ENCODE measurements around the gene ARHGEF6.

GRCh38 chrX:136745215-136746173 lies 35.2 kb downstream of the ARHGEF6 start:
- TF ChIP-seq MLX (CRISPR knock-in tag; IDR thresholded peaks at IDR 0.05) = no peak
- no peak for TF ChIP-seq GTF2I (CRISPR knock-in tag; conservative IDR thresholded peaks at IDR 0.05)
- no peak for TF ChIP-seq E2F5 (CRISPR knock-in tag; IDR thresholded peaks at IDR 0.05)
- TF ChIP-seq, protein P1, sequence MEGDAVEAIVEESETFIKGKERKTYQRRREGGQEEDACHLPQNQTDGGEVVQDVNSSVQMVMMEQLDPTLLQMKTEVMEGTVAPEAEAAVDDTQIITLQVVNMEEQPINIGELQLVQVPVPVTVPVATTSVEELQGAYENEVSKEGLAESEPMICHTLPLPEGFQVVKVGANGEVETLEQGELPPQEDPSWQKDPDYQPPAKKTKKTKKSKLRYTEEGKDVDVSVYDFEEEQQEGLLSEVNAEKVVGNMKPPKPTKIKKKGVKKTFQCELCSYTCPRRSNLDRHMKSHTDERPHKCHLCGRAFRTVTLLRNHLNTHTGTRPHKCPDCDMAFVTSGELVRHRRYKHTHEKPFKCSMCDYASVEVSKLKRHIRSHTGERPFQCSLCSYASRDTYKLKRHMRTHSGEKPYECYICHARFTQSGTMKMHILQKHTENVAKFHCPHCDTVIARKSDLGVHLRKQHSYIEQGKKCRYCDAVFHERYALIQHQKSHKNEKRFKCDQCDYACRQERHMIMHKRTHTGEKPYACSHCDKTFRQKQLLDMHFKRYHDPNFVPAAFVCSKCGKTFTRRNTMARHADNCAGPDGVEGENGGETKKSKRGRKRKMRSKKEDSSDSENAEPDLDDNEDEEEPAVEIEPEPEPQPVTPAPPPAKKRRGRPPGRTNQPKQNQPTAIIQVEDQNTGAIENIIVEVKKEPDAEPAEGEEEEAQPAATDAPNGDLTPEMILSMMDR (IDR thresholded peaks at IDR 0.05) = no peak
- TF ChIP-seq ZNF423 (CRISPR knock-in tag; IDR thresholded peaks at IDR 0.05) = no peak

Data from WTC11 (cell line).